ENCODE results near the gene GULP1.

The GULP1 gene

DNA sequence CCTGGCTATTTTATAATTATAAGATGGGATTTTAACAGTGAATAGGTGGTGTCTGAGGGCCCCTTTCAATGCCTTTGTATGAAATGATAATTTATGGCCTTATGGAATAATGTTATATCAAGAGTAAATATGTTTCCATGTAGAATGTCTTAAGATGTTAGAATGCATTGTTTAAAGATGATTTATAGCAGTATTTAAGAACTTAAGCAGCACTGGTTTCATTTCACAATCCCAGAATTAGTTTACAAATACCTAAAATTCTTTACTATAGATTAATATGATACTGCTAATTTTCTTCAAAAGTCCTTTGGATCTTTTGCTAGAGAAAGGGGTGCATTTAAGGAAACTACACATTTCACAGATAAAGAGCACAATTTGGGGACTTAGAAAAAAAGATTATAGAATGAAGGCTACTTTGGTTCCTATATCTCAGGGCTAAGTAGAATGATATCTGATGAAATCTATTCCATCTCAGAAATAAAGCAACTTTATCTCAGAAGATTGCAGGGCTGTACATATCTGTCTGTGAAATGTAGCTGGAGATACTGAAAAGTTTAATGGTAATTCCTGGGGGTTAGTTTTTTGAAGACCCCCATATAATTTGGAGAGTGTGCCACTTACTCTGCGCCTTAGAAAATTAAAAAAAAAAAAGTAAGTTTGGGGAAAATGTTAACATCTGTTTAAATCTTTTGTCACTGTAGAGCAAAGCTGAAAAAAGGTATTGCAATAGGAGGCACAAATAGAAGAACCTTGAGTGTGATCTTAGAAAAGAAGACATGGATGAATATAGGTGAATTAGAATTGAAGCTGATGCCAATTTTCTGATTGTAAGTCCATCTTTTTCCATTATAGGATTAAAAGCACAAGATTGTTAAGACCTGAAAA is 123.4 kb downstream of the GULP1 start:
- H3K27ac ChIP-seq (ENCODE audit: low read depth in 2 of 2, low read length in 2 of 2): no peak overlapping the region
- H3K27me3 ChIP-seq (ENCODE audit: control insufficient read depth in 2 of 2, insufficient read depth in 2 of 2, low read length in 2 of 2): no peaks in the 10 kb centered on the region

DNA sequence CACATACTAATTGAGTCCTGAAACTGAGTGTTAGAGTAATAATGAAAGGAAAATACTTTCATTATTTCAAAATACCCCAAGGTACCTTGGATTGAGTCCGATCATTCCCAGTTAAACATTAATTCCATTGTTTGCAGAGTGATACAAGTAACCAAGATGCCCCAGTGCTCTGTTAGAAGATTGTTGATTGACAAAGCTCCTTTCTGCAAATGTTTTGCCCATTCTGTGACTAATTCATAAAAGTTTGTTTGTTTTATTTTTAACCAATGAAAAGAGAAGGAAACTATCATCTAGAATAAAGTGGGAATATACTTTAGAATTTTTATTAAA is 124.0 kb downstream of the GULP1 start:
- H3K27ac ChIP-seq (ENCODE audit: low read depth in 2 of 2, low read length in 2 of 2): no peak overlapping the region
- H3K36me3 ChIP-seq (ENCODE audit: control insufficient read depth in 2 of 2, insufficient read depth in 2 of 2, low read length in 2 of 2): no peaks in the 10 kb centered on the region
- no peaks in the 10 kb centered on the region for H3K4me1 ChIP-seq (ENCODE audit: control insufficient read depth in 2 of 2, insufficient read depth in 2 of 2, low read length in 2 of 2)
- H3K9me3 ChIP-seq (ENCODE audit: control insufficient read depth in 2 of 2, low read length in 2 of 2): peaks cover 0 to 2% of the 10 kb centered on the region in 2 donors
- no peaks in the 10 kb centered on the region for H3K27me3 ChIP-seq (ENCODE audit: control insufficient read depth in 2 of 2, insufficient read depth in 2 of 2, low read length in 2 of 2)
- no peak overlapping the region for H3K4me3 ChIP-seq (ENCODE audit: low read length in 2 of 2)
- H3K9ac ChIP-seq (ENCODE audit: low read depth in 1 of 2, low read length in 2 of 2): no peak overlapping the region

More for the DNA sequence above, 123.4 kb downstream of the GULP1 start:
- peaks cover 0 to 2% of the 10 kb centered on the region in 2 donors for H3K9me3 ChIP-seq (ENCODE audit: control insufficient read depth in 2 of 2, low read length in 2 of 2)
- H3K36me3 ChIP-seq (ENCODE audit: control insufficient read depth in 2 of 2, insufficient read depth in 2 of 2, low read length in 2 of 2): no peaks in the 10 kb centered on the region
- no peak overlapping the region for H3K4me3 ChIP-seq (ENCODE audit: low read length in 2 of 2)
- no peaks in the 10 kb centered on the region for H3K4me1 ChIP-seq (ENCODE audit: control insufficient read depth in 2 of 2, insufficient read depth in 2 of 2, low read length in 2 of 2)
- H3K9ac ChIP-seq (ENCODE audit: low read depth in 1 of 2, low read length in 2 of 2): no peak overlapping the region

DNA sequence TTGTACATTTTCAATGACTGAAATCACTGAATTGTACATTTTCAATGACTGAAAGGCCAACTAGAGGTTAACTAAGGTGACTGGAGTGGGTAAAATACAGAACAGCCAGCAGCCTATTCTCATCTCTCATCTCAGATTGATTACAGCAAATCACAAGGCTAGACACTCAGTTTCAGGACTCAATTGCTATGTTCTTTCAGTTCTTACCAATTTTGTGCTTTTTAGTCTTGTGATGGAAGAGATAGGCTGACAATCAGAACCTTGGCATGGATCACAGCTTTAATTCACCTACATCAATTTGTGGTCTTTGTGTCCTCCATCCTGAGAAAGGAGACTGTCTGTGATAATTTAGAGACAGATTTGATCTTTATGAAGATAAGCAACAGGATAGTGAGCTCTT is 124.7 kb downstream of the GULP1 start:
- peaks cover 0 to 2% of the 10 kb centered on the region in 2 donors for H3K9me3 ChIP-seq (ENCODE audit: control insufficient read depth in 2 of 2, low read length in 2 of 2)
- no peaks in the 10 kb centered on the region for H3K36me3 ChIP-seq (ENCODE audit: control insufficient read depth in 2 of 2, insufficient read depth in 2 of 2, low read length in 2 of 2)
- H3K27me3 ChIP-seq (ENCODE audit: control insufficient read depth in 2 of 2, insufficient read depth in 2 of 2, low read length in 2 of 2): no peaks in the 10 kb centered on the region
- no peak overlapping the region for H3K9ac ChIP-seq (ENCODE audit: low read depth in 1 of 2, low read length in 2 of 2)
- H3K4me3 ChIP-seq (ENCODE audit: low read length in 2 of 2): no peak overlapping the region
- no peaks in the 10 kb centered on the region for H3K4me1 ChIP-seq (ENCODE audit: control insufficient read depth in 2 of 2, insufficient read depth in 2 of 2, low read length in 2 of 2)
- H3K27ac ChIP-seq (ENCODE audit: low read depth in 2 of 2, low read length in 2 of 2): no peak overlapping the region

GRCh38 chr2:188422726-188423125 is 131.1 kb downstream of the GULP1 start:
- Histone ChIP-seq H3K27ac (ENCODE audit: low read depth in 2 of 2, low read length in 2 of 2) (no peak overlapping the region), H3K36me3 (ENCODE audit: control insufficient read depth in 2 of 2, insufficient read depth in 2 of 2, low read length in 2 of 2) (no peaks in the 10 kb centered on the region), H3K9ac (ENCODE audit: low read depth in 1 of 2, low read length in 2 of 2) (no peak overlapping the region), H3K27me3 (ENCODE audit: control insufficient read depth in 2 of 2, insufficient read depth in 2 of 2, low read length in 2 of 2) (no peaks in the 10 kb centered on the region), H3K4me1 (ENCODE audit: control insufficient read depth in 2 of 2, insufficient read depth in 2 of 2, low read length in 2 of 2) (no peaks in the 10 kb centered on the region), H3K9me3 (ENCODE audit: control insufficient read depth in 2 of 2, low read length in 2 of 2) (no peaks in the 10 kb centered on the region), H3K4me3 (ENCODE audit: low read length in 2 of 2) (no peak overlapping the region)

- no peaks in the 10 kb centered on the region for H3K4me1 ChIP-seq (ENCODE audit: control insufficient read depth in 2 of 2, insufficient read depth in 2 of 2, low read length in 2 of 2)
- H3K27ac ChIP-seq (ENCODE audit: low read depth in 2 of 2, low read length in 2 of 2): no peak overlapping the region
- no peaks in the 10 kb centered on the region for H3K36me3 ChIP-seq (ENCODE audit: control insufficient read depth in 2 of 2, insufficient read depth in 2 of 2, low read length in 2 of 2)
- H3K9me3 ChIP-seq (ENCODE audit: control insufficient read depth in 2 of 2, low read length in 2 of 2): no peaks in the 10 kb centered on the region
- H3K27me3 ChIP-seq (ENCODE audit: control insufficient read depth in 2 of 2, insufficient read depth in 2 of 2, low read length in 2 of 2): no peaks in the 10 kb centered on the region
- no peak overlapping the region for H3K9ac ChIP-seq (ENCODE audit: low read depth in 1 of 2, low read length in 2 of 2)
- H3K4me3 ChIP-seq (ENCODE audit: low read length in 2 of 2): no peak overlapping the region
Observed at GRCh38 chr2:188425266-188425665, 133.6 kb downstream of the GULP1 start.

DNA sequence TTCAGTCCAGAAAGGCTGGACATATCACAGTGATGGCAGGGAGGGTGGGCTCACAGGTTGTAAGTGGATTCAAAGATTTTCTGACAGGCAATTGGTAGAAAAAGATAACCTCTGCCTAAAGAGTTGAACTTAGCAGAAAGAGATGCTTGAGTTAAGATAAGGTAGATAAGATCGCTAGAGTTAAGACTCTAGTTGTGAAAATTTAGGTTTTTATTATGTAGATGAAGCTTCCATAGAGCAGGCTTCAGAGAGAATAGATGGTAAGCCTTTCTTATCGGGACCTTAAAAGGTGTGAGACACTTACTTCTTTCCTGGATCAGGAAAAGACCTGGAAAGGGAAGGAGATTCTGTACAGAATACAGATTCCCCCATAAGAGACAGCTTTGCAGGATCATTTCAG is 134.4 kb downstream of the GULP1 start:
- no peaks in the 10 kb centered on the region for H3K27me3 ChIP-seq (ENCODE audit: control insufficient read depth in 2 of 2, insufficient read depth in 2 of 2, low read length in 2 of 2)
- H3K36me3 ChIP-seq (ENCODE audit: control insufficient read depth in 2 of 2, insufficient read depth in 2 of 2, low read length in 2 of 2): no peaks in the 10 kb centered on the region
- H3K9ac ChIP-seq (ENCODE audit: low read depth in 1 of 2, low read length in 2 of 2): no peak overlapping the region
- no peaks in the 10 kb centered on the region for H3K4me1 ChIP-seq (ENCODE audit: control insufficient read depth in 2 of 2, insufficient read depth in 2 of 2, low read length in 2 of 2)
- H3K9me3 ChIP-seq (ENCODE audit: control insufficient read depth in 2 of 2, low read length in 2 of 2): no peaks in the 10 kb centered on the region
- H3K27ac ChIP-seq (ENCODE audit: low read depth in 2 of 2, low read length in 2 of 2): no peak overlapping the region
- no peak overlapping the region for H3K4me3 ChIP-seq (ENCODE audit: low read length in 2 of 2)

DNA sequence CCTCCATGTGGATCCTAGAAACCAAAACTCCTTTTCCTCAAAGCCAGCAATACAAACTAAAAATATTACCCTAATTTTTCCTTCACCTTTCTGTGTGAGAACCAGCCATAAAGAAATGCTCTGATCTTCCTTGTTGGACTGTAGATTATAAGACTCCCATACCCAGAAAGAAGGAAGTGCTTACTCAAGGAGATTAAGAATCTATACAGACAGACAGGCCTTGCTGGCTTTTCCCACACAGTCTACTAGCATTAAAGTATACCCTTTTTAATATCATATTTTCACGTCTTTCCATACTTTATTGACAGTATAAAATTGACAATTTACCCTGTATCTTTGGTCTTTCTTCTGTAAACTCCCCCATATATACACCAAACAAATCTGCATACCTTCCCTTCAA is 139.0 kb downstream of the GULP1 start:
- Histone ChIP-seq H3K36me3 (ENCODE audit: control insufficient read depth in 2 of 2, insufficient read depth in 2 of 2, low read length in 2 of 2) (no peaks in the 10 kb centered on the region), H3K9me3 (ENCODE audit: control insufficient read depth in 2 of 2, low read length in 2 of 2) (no peaks in the 10 kb centered on the region), H3K27me3 (ENCODE audit: control insufficient read depth in 2 of 2, insufficient read depth in 2 of 2, low read length in 2 of 2) (no peaks in the 10 kb centered on the region), H3K4me1 (ENCODE audit: control insufficient read depth in 2 of 2, insufficient read depth in 2 of 2, low read length in 2 of 2) (no peaks in the 10 kb centered on the region), H3K27ac (ENCODE audit: low read depth in 2 of 2, low read length in 2 of 2) (no peak overlapping the region), H3K9ac (ENCODE audit: low read depth in 1 of 2, low read length in 2 of 2) (no peak overlapping the region), H3K4me3 (ENCODE audit: low read length in 2 of 2) (no peak overlapping the region)

DNA sequence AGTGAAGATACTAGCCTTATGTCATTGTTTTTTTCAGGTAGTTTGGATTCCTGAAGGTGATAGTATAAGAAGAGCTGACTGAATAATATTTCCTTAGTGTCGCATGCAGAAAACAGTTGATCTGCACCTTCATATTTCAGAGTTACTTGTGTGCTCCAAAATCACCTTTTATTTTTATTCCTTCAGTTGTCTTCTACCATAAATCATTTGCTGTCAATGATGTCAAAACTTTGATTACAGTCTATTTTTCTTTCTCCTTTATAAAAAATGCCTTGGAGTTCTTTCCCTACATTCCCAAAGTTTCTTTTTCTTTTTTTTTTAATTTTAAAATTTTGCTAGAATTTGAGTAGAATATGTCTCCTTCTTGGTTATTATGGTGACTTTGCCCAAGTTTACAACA is 142.3 kb downstream of the GULP1 start:
- Histone ChIP-seq H3K9me3 (ENCODE audit: control insufficient read depth in 2 of 2, low read length in 2 of 2) (no peaks in the 10 kb centered on the region), H3K27ac (ENCODE audit: low read depth in 2 of 2, low read length in 2 of 2) (no peak overlapping the region)

DNA sequence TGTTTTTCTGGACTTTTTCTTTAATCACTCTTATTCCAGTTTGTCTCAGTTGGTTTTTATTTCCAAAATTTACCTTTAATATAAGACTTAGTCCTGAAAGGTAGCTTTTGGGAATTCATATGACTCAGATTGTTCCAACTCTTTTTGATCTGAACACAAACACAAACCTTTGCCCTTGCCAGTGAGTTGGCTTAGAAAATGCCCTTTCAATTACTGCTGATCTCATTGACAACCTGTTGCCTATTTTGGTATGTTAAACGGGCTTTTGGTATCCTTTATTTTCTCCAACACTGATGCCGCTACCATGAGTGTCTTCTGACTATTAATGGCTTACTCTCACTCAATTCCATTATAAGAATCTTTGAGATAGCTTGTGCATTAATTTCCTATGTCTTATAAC is 143.4 kb downstream of the GULP1 start:
- Histone ChIP-seq H3K4me3 (ENCODE audit: low read length in 2 of 2) (no peak overlapping the region), H3K9me3 (ENCODE audit: control insufficient read depth in 2 of 2, low read length in 2 of 2) (no peaks in the 10 kb centered on the region), H3K4me1 (ENCODE audit: control insufficient read depth in 2 of 2, insufficient read depth in 2 of 2, low read length in 2 of 2) (no peaks in the 10 kb centered on the region), H3K36me3 (ENCODE audit: control insufficient read depth in 2 of 2, insufficient read depth in 2 of 2, low read length in 2 of 2) (no peaks in the 10 kb centered on the region), H3K27ac (ENCODE audit: low read depth in 2 of 2, low read length in 2 of 2) (no peak overlapping the region), H3K9ac (ENCODE audit: low read depth in 1 of 2, low read length in 2 of 2) (no peak overlapping the region), H3K27me3 (ENCODE audit: control insufficient read depth in 2 of 2, insufficient read depth in 2 of 2, low read length in 2 of 2) (no peaks in the 10 kb centered on the region)

More for the DNA sequence above, 142.3 kb downstream of the GULP1 start:
- no peaks in the 10 kb centered on the region for H3K36me3 ChIP-seq (ENCODE audit: control insufficient read depth in 2 of 2, insufficient read depth in 2 of 2, low read length in 2 of 2)
- H3K9ac ChIP-seq (ENCODE audit: low read depth in 1 of 2, low read length in 2 of 2): no peak overlapping the region
- H3K27me3 ChIP-seq (ENCODE audit: control insufficient read depth in 2 of 2, insufficient read depth in 2 of 2, low read length in 2 of 2): no peaks in the 10 kb centered on the region
- no peaks in the 10 kb centered on the region for H3K4me1 ChIP-seq (ENCODE audit: control insufficient read depth in 2 of 2, insufficient read depth in 2 of 2, low read length in 2 of 2)
- no peak overlapping the region for H3K4me3 ChIP-seq (ENCODE audit: low read length in 2 of 2)

GRCh38 chr2:188437537-188437936 is 145.9 kb downstream of the GULP1 start:
- no peaks in the 10 kb centered on the region for H3K36me3 ChIP-seq (ENCODE audit: control insufficient read depth in 2 of 2, insufficient read depth in 2 of 2, low read length in 2 of 2)

More at GRCh38 chr2:188437537-188437936, 145.9 kb downstream of the GULP1 start:
- Histone ChIP-seq H3K9ac (ENCODE audit: low read depth in 1 of 2, low read length in 2 of 2) (no peak overlapping the region), H3K27ac (ENCODE audit: low read depth in 2 of 2, low read length in 2 of 2) (no peak overlapping the region), H3K9me3 (ENCODE audit: control insufficient read depth in 2 of 2, low read length in 2 of 2) (no peaks in the 10 kb centered on the region), H3K4me1 (ENCODE audit: control insufficient read depth in 2 of 2, insufficient read depth in 2 of 2, low read length in 2 of 2) (no peaks in the 10 kb centered on the region), H3K27me3 (ENCODE audit: control insufficient read depth in 2 of 2, insufficient read depth in 2 of 2, low read length in 2 of 2) (no peaks in the 10 kb centered on the region), H3K4me3 (ENCODE audit: low read length in 2 of 2) (no peak overlapping the region)
